Epithelial cell of esophagus (primary cell): Measurements from ENCODE around the gene XRCC1.

Experiments
- DNase-seq: peaks from one replicate; pipeline ENCODE4 v3.0.0; 2010; ENCODE audit warnings: low read depth
- H3K4me3 ChIP-seq: 2 replicates; pipeline ENCODE4 v1.5.1; 2011; ENCODE audit warnings: mild to moderate bottlenecking, low read length, control low read depth
- TF ChIP-seq, protein P1 (sequence below): IDR thresholded peaks from 2 replicates; pipeline ENCODE4 v1.5.1; 2011; ENCODE audit warnings: low read depth, mild to moderate bottlenecking, low read length, control low read depth, inconsistent platforms; ENCODE audit not compliant: insufficient read depth; ENCODE audit errors: missing control alignments

Gene XRCC1

DNA sequence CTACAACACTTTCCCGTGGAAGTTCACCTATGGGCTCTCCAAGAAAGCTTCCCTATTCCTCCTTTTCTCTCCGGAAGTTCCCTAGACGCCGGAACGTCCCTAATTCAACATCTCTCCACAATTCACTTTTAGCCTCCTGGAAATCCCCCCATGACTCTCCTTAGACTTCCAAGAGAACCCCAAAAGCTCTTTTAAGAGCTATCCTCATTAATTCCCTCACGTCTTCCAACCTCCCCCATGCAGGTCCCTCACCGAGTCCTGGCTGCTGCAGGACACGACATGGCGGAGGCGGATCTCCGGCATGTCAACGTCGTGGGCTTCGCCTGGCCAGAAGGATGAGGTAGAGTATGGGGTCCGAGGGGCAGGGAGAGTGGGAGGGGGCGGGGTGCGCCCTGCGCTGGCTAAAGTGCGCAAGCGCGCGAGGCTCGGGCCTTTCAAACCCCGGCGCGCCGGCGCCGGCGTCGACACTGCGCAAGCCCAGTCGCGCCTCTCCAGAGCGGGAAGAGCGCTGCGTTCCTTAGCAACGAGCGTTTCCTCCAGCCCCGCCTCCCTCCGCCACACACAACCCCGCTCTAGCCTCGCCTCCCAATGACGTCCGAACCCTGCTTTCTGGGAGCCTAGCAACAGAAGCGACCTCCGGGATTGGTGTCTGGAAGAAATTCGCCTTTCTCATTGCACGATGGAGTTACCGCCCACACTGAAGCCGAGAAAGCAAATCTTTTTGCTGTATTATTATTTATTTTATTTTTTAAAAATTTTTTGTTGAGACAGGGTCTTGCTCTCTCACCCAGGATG lies at the start of gene XRCC1, which contains the start of gene PINLYP:
Gene XRCC1 (minus strand): TSS at position 372 of the 795 bp plus-strand sequence. CDS start 69 bp downstream, at position 303.
Gene PINLYP (plus strand): TSS at position 646 of the 795 bp plus-strand sequence. CDS start 1,391 bp downstream, outside the sequence.
- peak; percentile 99 for DNase-seq
- TF ChIP-seq, protein P1, sequence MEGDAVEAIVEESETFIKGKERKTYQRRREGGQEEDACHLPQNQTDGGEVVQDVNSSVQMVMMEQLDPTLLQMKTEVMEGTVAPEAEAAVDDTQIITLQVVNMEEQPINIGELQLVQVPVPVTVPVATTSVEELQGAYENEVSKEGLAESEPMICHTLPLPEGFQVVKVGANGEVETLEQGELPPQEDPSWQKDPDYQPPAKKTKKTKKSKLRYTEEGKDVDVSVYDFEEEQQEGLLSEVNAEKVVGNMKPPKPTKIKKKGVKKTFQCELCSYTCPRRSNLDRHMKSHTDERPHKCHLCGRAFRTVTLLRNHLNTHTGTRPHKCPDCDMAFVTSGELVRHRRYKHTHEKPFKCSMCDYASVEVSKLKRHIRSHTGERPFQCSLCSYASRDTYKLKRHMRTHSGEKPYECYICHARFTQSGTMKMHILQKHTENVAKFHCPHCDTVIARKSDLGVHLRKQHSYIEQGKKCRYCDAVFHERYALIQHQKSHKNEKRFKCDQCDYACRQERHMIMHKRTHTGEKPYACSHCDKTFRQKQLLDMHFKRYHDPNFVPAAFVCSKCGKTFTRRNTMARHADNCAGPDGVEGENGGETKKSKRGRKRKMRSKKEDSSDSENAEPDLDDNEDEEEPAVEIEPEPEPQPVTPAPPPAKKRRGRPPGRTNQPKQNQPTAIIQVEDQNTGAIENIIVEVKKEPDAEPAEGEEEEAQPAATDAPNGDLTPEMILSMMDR: no peak
- H3K4me3 ChIP-seq: peak within 1 kb of the TSS; percentile 98

- H3K4me3 ChIP-seq: no peak overlapping the region
Measured at GRCh38 chr19:43624933-43625332, 49.6 kb upstream of the XRCC1 start.

GRCh38 chr19:43623889-43624670 lies 48.8 kb upstream of the XRCC1 start:
- H3K4me3 ChIP-seq: no peak overlapping the region
- no peak for DNase-seq
- TF ChIP-seq, protein P1: no peak

More at GRCh38 chr19:43624933-43625332, 49.6 kb upstream of the XRCC1 start:
- peak; percentile 71 for DNase-seq
- TF ChIP-seq, protein P1: peak; percentile 39

GRCh38 chr19:43622956-43623355 lies 47.6 kb upstream of the XRCC1 start:
- no peak overlapping the region for H3K4me3 ChIP-seq
- no peak for DNase-seq
- TF ChIP-seq, protein P1: no peak

DNA sequence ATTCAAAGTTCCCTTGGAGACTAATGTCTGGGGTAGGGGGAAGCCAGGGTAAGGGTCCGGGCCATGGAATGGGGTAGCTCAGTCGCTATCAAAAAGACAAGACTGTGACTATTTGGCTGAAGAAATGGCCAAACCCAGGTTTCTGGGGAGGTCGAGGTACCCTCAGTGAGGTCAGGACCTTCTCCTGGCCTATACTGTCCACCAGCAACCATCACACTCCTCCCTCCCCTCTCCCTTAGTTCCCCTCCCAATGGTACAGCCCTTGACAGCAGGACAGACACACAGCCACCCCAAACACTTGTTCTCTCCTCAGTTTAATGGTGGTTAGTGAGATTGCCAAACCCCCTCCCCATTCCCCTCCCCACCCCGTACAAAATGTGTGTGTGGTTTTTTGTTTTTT lies 46.7 kb upstream of the XRCC1 start:
- no peak overlapping the region for H3K4me3 ChIP-seq
- TF ChIP-seq, protein P1: no peak
- DNase-seq: no peak

GRCh38 chr19:43620061-43621001 lies 45.0 kb upstream of the XRCC1 start:
- no peak for DNase-seq
- H3K4me3 ChIP-seq: peak overlapping the region; percentile 75

More at GRCh38 chr19:43620061-43621001, 45.0 kb upstream of the XRCC1 start:
- TF ChIP-seq, protein P1: no peak
